Upper lobe of right lung (tissue), 1 donor: ENCODE data around the gene GLIPR2. TPM values are rescaled to one million over a fixed set of nuclear protein-coding genes. Genes with fewer than 3 reads are reported as not detected.
"Not testable (repeated sequence)": the region's sequence is repeated elsewhere in the genome, so short reads cannot be mapped to it uniquely, and the experiment has no call there.

Source experiments
- ATAC-seq: fragments of 200-7000 bp; cut with Tn5 transposase; one replicate; pipeline ENCODE4 v1.9.1; 2020; ENCODE audit warnings: mild to moderate bottlenecking, moderate library complexity
- DNase-seq: peaks from one replicate; pipeline ENCODE4 v3.0.0-alpha.2; 2020
- H3K27ac ChIP-seq: fragments of 200-600 bp; one replicate; pipeline ENCODE4 v1.8.0; 2022
- H3K27me3 ChIP-seq: fragments of 200-600 bp; one replicate; pipeline ENCODE4 v1.8.0; 2022; ENCODE audit warnings: mild to moderate bottlenecking
- H3K36me3 ChIP-seq: fragments of 200-600 bp; one replicate; pipeline ENCODE4 v1.8.0; 2022
- H3K4me1 ChIP-seq: fragments of 200-600 bp; one replicate; pipeline ENCODE4 v1.8.0; 2022
- H3K4me3 ChIP-seq: fragments of 200-600 bp; one replicate; pipeline ENCODE4 v1.8.0; 2022; ENCODE audit warnings: mild to moderate bottlenecking
- H3K9me3 ChIP-seq: fragments of 200-600 bp; one replicate; pipeline ENCODE4 v1.8.0; 2022
- intact Hi-C: fragments of 100-400 bp; cut with DNase I; formaldehyde crosslinking; loops from one replicate; pipeline ENCODE4 v1.11.0; 2022
- total RNA-seq: library from RNA; stranded (reverse); fragmentation: NEBNext Ultra II Directional; extraction: Animal tissue kit (Norgen Biotek cat#: 25700); gene quantifications from one replicate; pipeline ENCODE4 v1.2.1, GENCODE V29; 2021
- TF ChIP-seq, protein P1 (sequence below): fragments of 200-600 bp; IDR thresholded peaks from one replicate; pipeline ENCODE4 v1.8.0; 2022; ENCODE audit warnings: antibody characterized with exemption
- donor health status: DM: no; HTN: yes; CAD: no; lungs with severe emphysema.

The GLIPR2 gene
- total RNA-seq, 1 donor from 2014 or later = 64.9 TPM

DNA sequence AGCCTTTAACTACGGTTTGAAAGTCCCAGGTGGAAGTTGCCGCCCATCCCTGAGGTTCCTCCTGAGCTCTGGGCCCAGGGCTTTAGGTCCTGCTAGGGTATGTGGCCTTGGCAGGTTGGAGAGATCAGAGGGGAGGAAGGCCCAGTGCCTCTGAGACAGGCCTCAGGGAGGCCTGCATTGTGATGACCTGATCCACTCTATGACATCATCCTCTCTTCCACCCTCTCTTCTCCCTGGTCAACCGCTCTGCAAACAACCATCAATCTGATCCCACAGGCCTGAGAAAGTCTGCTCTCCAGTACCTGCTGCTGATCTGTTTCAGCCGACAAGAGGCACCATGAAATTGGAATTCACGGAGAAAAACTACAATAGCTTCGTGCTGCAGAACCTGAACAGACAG lies 32.6 kb downstream of the GLIPR2 start, which contains the start of gene CCIN:
TSS of gene CCIN (plus strand) at position 223 of the 400 bp plus-strand sequence. CDS start at position 338, 115 bp downstream.
- H3K4me3 ChIP-seq = no peak within 1 kb of the TSS
- no peak for ATAC-seq
- no peaks in the 10 kb centered on the region for H3K36me3 ChIP-seq
- TF ChIP-seq, protein P1, sequence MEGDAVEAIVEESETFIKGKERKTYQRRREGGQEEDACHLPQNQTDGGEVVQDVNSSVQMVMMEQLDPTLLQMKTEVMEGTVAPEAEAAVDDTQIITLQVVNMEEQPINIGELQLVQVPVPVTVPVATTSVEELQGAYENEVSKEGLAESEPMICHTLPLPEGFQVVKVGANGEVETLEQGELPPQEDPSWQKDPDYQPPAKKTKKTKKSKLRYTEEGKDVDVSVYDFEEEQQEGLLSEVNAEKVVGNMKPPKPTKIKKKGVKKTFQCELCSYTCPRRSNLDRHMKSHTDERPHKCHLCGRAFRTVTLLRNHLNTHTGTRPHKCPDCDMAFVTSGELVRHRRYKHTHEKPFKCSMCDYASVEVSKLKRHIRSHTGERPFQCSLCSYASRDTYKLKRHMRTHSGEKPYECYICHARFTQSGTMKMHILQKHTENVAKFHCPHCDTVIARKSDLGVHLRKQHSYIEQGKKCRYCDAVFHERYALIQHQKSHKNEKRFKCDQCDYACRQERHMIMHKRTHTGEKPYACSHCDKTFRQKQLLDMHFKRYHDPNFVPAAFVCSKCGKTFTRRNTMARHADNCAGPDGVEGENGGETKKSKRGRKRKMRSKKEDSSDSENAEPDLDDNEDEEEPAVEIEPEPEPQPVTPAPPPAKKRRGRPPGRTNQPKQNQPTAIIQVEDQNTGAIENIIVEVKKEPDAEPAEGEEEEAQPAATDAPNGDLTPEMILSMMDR = no peak
- DNase-seq = no peak
- H3K27me3 ChIP-seq = no peaks in the 10 kb centered on the region
- H3K4me1 ChIP-seq = peaks cover 11% of the 10 kb centered on the region
- intact Hi-C loops = loop anchor here (5.0 kb wide), 1 partner anchor 67 kb away; no protein-coding TSS in a partner anchor
- no peaks in the 10 kb centered on the region for H3K9me3 ChIP-seq
- H3K27ac ChIP-seq = no peak within 1 kb of the TSS

DNA sequence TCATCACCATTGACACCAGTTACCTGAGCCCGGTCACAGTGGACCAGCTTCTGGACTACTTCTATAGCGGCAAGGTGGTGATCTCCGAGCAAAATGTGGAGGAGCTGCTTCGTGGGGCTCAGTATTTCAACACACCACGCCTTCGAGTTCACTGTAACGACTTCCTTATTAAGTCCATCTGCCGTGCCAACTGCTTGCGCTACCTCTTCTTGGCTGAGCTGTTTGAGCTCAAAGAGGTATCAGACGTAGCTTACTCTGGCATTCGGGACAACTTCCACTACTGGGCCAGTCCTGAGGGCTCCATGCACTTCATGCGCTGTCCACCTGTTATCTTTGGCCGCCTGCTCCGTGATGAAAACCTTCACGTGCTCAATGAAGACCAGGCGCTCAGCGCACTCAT lies 33.2 kb downstream of the GLIPR2 start:
- H3K9me3 ChIP-seq = no peaks in the 10 kb centered on the region
- TF ChIP-seq, protein P1 = no peak
- H3K4me1 ChIP-seq = peaks cover 11% of the 10 kb centered on the region
- no peak overlapping the region for H3K4me3 ChIP-seq
- no peaks in the 10 kb centered on the region for H3K27me3 ChIP-seq
- no peak overlapping the region for H3K27ac ChIP-seq
- intact Hi-C loops = loop anchor here (5.0 kb wide), 1 partner anchor 67 kb away; no protein-coding TSS in a partner anchor
- no peaks in the 10 kb centered on the region for H3K36me3 ChIP-seq
- DNase-seq (no peak), ATAC-seq (no peak)

DNA sequence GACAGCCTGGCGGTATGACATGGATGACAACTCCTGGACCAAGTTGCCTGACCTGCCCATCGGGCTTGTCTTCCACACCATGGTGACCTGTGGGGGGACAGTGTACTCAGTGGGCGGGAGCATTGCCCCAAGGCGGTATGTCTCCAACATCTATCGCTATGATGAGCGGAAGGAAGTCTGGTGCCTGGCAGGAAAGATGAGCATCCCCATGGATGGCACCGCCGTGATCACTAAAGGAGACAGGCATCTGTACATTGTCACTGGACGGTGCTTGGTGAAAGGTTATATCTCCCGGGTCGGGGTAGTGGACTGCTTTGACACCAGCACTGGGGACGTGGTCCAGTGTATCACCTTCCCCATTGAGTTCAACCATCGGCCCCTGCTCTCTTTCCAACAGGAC lies 34.0 kb downstream of the GLIPR2 start:
- ATAC-seq (no peak), DNase-seq (no peak)
- intact Hi-C loops = no loop called here

DNA sequence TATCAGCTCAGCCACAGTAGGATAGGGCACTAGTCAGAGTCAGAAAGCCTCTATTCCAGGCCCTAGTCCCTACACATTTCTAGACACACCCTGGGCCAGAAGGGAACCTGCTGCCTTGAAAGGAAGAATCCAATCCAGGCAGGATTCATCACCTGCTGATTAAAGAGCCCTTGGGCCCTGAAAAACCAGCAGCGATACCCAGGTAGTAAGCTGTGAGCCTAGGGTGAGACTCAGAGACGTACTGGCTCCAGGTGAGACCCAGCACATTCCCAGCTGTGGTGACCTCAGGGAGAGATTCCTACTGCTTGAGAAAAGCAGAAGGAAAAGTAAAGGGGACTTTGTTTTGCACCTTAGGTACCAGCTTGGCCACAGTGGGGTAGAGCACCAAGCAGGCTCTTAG lies 37.3 kb downstream of the GLIPR2 start:
- ATAC-seq (no peak), DNase-seq (no peak)
- intact Hi-C loops = no loop called here
- Histone ChIP-seq H3K27ac (no peak overlapping the region), H3K4me3 (no peak overlapping the region), H3K4me1 (no peaks in the 10 kb centered on the region), H3K9me3 (no peaks in the 10 kb centered on the region), H3K27me3 (no peaks in the 10 kb centered on the region), H3K36me3 (no peaks in the 10 kb centered on the region)
- TF ChIP-seq, protein P1 = no peak

More for the DNA sequence above, 34.0 kb downstream of the GLIPR2 start:
- peaks cover 11% of the 10 kb centered on the region for H3K4me1 ChIP-seq
- TF ChIP-seq, protein P1 = no peak
- H3K27me3 ChIP-seq = no peaks in the 10 kb centered on the region
- H3K27ac ChIP-seq = no peak overlapping the region
- no peaks in the 10 kb centered on the region for H3K9me3 ChIP-seq
- H3K4me3 ChIP-seq = no peak overlapping the region
- no peaks in the 10 kb centered on the region for H3K36me3 ChIP-seq

DNA sequence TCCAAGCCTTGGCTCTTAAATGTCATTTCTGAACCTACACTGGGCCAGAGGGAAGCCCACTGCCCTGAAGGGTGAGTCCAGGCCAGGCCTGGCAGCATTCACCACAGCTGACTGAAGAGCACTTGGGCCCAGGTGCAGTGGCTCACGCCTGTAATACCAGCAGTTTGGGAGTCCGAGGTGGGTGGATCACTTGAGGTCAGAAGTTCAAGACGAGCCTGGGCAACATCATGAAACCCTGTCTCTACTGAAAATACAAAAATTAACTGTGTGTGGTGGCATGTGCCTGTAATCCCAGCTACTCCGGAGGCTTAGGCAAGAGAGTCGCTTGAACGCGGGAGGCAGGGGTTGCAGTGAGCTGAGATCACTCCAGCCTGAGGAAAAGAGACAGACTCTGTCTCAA lies 37.7 kb downstream of the GLIPR2 start:
- Histone ChIP-seq H3K4me1 (no peaks in the 10 kb centered on the region), H3K36me3 (no peaks in the 10 kb centered on the region), H3K4me3 (no peak overlapping the region), H3K27me3 (no peaks in the 10 kb centered on the region), H3K27ac (no peak overlapping the region), H3K9me3 (no peaks in the 10 kb centered on the region)
- DNase-seq (no peak), ATAC-seq (no peak)
- intact Hi-C loops = no loop called here
- TF ChIP-seq, protein P1 = no peak

DNA sequence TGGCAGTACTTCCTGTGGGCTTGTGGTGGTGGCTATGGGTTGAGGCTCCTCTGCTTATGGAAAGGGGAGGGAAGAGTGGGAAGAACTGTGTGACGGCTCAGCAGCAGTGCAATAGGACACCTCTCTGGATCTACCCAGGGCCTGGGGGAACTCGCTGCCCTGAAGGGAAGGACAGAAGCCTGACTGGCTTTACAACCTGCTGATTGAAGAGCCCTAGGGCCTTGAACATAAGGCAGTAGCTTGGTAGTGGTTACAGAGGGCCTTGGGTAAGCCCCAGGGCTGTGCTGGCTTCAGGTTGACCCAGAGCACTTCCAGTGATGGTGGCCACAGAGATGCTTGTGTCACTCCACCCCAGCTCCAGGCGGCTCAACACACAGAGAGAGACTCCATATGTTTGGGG lies 38.2 kb downstream of the GLIPR2 start:
- no peaks in the 10 kb centered on the region for H3K9me3 ChIP-seq
- H3K4me3 ChIP-seq = no peak overlapping the region
- TF ChIP-seq, protein P1 = no peak
- ATAC-seq = no peak
- no peaks in the 10 kb centered on the region for H3K36me3 ChIP-seq
- intact Hi-C loops = no loop called here
- H3K27ac ChIP-seq = no peak overlapping the region
- H3K4me1 ChIP-seq = no peaks in the 10 kb centered on the region
- no peak for DNase-seq
- no peaks in the 10 kb centered on the region for H3K27me3 ChIP-seq

DNA sequence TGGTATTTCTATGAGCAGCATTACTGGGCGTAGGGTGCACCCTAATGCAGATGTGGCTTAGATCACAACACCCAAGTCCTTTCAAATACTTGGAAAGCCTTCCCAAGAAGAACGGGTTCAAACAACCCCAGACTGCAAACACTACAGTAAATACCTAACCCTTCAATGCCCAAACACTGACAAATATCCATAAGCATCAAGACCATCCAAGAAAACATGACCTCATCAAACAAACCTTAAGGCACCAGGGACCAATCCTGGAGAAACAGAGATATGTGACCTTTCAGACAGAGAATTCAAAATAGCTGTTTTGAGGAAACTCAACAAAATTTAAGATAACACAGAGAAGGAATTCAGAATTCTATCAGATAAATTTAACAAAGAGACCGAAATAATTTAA lies 38.7 kb downstream of the GLIPR2 start:
- intact Hi-C loops, ATAC-seq, DNase-seq, H3K4me3 ChIP-seq, H3K27ac ChIP-seq, H3K9me3 ChIP-seq, H3K36me3 ChIP-seq, H3K4me1 ChIP-seq, H3K27me3 ChIP-seq: not testable (repeated sequence)

DNA sequence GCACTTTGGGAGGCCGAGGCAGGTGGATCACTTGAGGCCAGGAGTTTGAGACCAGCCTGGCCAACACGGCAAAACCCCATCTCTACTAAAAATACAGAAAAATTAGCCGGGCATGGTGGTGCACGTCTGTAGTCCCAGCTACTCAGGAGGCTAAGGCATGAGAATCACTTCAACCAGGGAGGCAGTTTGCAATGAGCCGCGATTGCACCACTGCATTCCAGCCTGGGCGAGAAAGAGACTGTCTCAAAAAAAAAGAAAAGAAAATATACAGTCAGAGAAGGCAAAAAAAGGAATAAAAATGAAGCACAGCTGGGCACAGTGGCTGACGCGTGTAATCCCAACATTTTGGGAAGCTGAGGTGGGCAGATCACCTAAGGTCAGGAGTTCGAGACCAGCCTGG lies 40.0 kb downstream of the GLIPR2 start:
- H3K9me3 ChIP-seq, H3K4me3 ChIP-seq, DNase-seq, H3K36me3 ChIP-seq, ATAC-seq, H3K27me3 ChIP-seq, H3K4me1 ChIP-seq, H3K27ac ChIP-seq, intact Hi-C loops: not testable (repeated sequence)
